Measurements from ENCODE around the gene CHD6. TPM values are rescaled to one million over a fixed set of nuclear protein-coding genes. Genes with fewer than 3 reads are reported as not detected.

The CHD6 gene
- total and polyA plus RNA-seq, 2 of the 13 experiments (the other 11 are each of a cell fraction or from before 2014, with no cell fraction given): 14.4 to 52.0 TPM

- TF ChIP-seq ZNF280B (CRISPR knock-in tag; IDR thresholded peaks at IDR 0.05; ENCODE audit: borderline replicate concordance) (no peak), SAFB2 (CRISPR knock-in tag; IDR thresholded peaks at IDR 0.05; ENCODE audit: borderline replicate concordance, low read depth) (no peak), ZNF274 (CRISPR knock-in tag; IDR thresholded peaks at IDR 0.05) (no peak), ZNF225 (CRISPR knock-in tag; IDR thresholded peaks at IDR 0.05) (peak; percentile 65; the same call in 1 of the 2 replicates), RXRA (CRISPR knock-in tag; IDR thresholded peaks at IDR 0.05) (0 out of 2 replicates have a peak, but pooled peaks have one; percentile 3), ZBTB20 (CRISPR knock-in tag; IDR thresholded peaks at IDR 0.05; ENCODE audit: borderline replicate concordance, low read depth) (0 out of 2 replicates have a peak, but pooled peaks have one; percentile 3), ZNF512B (CRISPR knock-in tag; IDR thresholded peaks at IDR 0.05; ENCODE audit: borderline replicate concordance) (0 out of 2 replicates have a peak, but pooled peaks have one; percentile 9), HNRNPH1 (optimal IDR thresholded peaks at IDR 0.05; ENCODE audit: low read depth, low read length) (peak; percentile 41), DR1 (CRISPR knock-in tag; IDR thresholded peaks at IDR 0.05) (no peak), ZNF629 (CRISPR knock-in tag; conservative IDR thresholded peaks at IDR 0.05) (no peak), HOXA3 (CRISPR knock-in tag; IDR thresholded peaks at IDR 0.05) (no peak), ZNF17 (CRISPR knock-in tag; IDR thresholded peaks at IDR 0.05) (no peak), ZBED4 (CRISPR knock-in tag; IDR thresholded peaks at IDR 0.05; ENCODE audit: borderline replicate concordance) (no peak), KDM5B (CRISPR knock-in tag; IDR thresholded peaks at IDR 0.05; ENCODE audit: borderline replicate concordance) (peak; percentile 35; the same call in 1 of the 2 replicates), ISL2 (CRISPR knock-in tag; IDR thresholded peaks at IDR 0.05) (no peak), ZBTB4 (CRISPR knock-in tag; IDR thresholded peaks at IDR 0.05; ENCODE audit: borderline replicate concordance) (peak; percentile 38; the same call in 1 of the 2 replicates)
These were observed 85.2 kb downstream of the CHD6 start (continued) for GRCh38 chr20:41532935-41533334.

Data from HepG2 (cell line).